Gastrocnemius medialis (tissue), 4 donors: ENCODE results near the gene GABARAP. TPM values are rescaled to one million over a fixed set of nuclear protein-coding genes. Genes with fewer than 3 reads are reported as not detected.

ENCODE experiments used
- ATAC-seq, 2 donors: fragments of 150-250 bp; one replicate each; pipeline ENCODE4 v1.9.1; 2016
- DNase-seq, 2 donors: peaks; one replicate each; pipeline ENCODE4 v3.0.0-alpha.2; 2019
- H3K27ac ChIP-seq, 4 donors: fragments of 200-600 bp; sonication (generic); 1 replicate in 1 of 4; 2 replicates in 3 of 4; pipeline ENCODE4 v1.5.1; 2016 to 2018; ENCODE audit warnings: mild to moderate bottlenecking in 2 of 4, moderate library complexity in 1 of 4
- H3K27me3 ChIP-seq, 3 donors: fragments of 200-600 bp; sonication (generic) in 2 of 3; 1 replicate in 1 of 3; 2 replicates in 2 of 3; pipeline versions ENCODE4 v1.5.1 to v1.6.0; 2016 to 2019; ENCODE audit warnings: mild to moderate bottlenecking in 1 of 3, moderate library complexity in 1 of 3
- H3K36me3 ChIP-seq, 2 donors: fragments of 200-600 bp; sonication (generic) in 1 of 2; one replicate each; pipeline ENCODE4 v1.5.1; 2017 to 2018
- H3K4me1 ChIP-seq, 2 donors: fragments of 200-600 bp; sonication (generic) in 1 of 2; one replicate each; pipeline ENCODE4 v1.5.1; 2016 to 2017; ENCODE audit warnings: mild to moderate bottlenecking in 2 of 2
- H3K4me3 ChIP-seq, 4 donors: fragments of 200-600 bp; sonication (generic) in 3 of 4; 1 replicate in 1 of 4; 2 replicates in 3 of 4; pipeline ENCODE4 v1.5.1; 2016 to 2019; ENCODE audit warnings: mild to moderate bottlenecking in 2 of 4
- H3K9me3 ChIP-seq, 3 donors: fragments of 200-600 bp; sonication (generic) in 2 of 3; 1 replicate in 1 of 3; 2 replicates in 2 of 3; pipeline ENCODE4 v1.5.1; 2016 to 2019
- POLR2A ChIP-seq, 2 donors: fragments of 450-650 bp; IDR thresholded peaks; one replicate each; pipeline ENCODE4 v1.6.1; 2017; ENCODE audit warnings: antibody characterized with exemption in 2 of 2, mild to moderate bottlenecking in 2 of 2, moderate library complexity in 2 of 2
- in situ Hi-C, 4 donors: fragments of 200-750 bp; cut with MboI; loops; one replicate each; pipeline versions ENCODE4 v1.15.0 to v1.8.0; 2017; ENCODE audit warnings: low sequenced_read_pairs in 4 of 4
- intact Hi-C: fragments of 100-400 bp; cut with DNase I; formaldehyde crosslinking; loops from one replicate; pipeline ENCODE4 v1.15.1; 2023; ENCODE audit warnings: low total_unique reads
- total RNA-seq, 4 donors: library from RNA; depleted of rRNA; stranded (reverse); fragments of >200 nt; gene quantifications; one replicate each; pipeline versions ENCODE4 v1.1.0 to v1.2.3, GENCODE V29; 2016
- TF ChIP-seq, protein P1 (sequence below), 5 experiments: fragments of 450-650 bp in 3 of 5; fragments of 200-600 bp in 2 of 5; sonication (generic) in 2 of 5; IDR thresholded peaks in 4 of 5; conservative IDR thresholded peaks in 1 of 5; 1 replicate in 4 of 5; 2 replicates in 1 of 5; pipeline ENCODE4 v1.5.1; 2016 to 2019; ENCODE audit warnings: antibody characterized with exemption in 5 of 5, mild to moderate bottlenecking in 3 of 5, moderate library complexity in 3 of 5

The GABARAP gene
- total RNA-seq, 4 donors from 2014 or later, result 207 to 626 (median 258) TPM

DNA sequence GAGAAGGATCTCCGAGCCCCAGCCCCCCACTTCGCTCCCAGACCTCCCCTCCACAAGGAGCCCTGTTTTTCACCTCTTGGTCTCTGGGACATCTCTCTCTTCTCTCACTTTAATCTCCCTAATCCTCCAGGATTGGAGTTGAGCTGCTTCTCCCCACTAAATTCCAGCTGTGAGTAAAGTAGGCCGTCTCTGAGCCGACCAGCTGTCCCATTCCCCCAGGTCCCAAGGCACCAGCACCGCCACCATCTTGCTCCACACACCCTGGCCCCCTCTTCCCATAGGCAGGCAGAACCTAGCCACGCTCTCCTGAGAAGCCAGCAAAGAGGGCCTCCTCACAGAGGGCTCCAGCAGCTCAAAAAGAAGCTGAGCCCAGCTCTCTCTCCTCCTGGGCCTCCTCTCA lies 23.5 kb downstream of the GABARAP start:
- H3K4me1 ChIP-seq, result peaks cover 64 to 68% of the 10 kb centered on the region in 2 donors
- DNase-seq (no peak), ATAC-seq (no peak)
- no peaks in the 10 kb centered on the region for H3K27me3 ChIP-seq
- in situ Hi-C loops, result no loop called here
- peaks cover 0 to 32% of the 10 kb centered on the region in 2 donors for H3K36me3 ChIP-seq
- H3K9me3 ChIP-seq, result no peaks in the 10 kb centered on the region
- H3K27ac ChIP-seq, result peak overlapping the region; percentile 91 to 99 (median 96)
- H3K4me3 ChIP-seq, result peak overlapping the region in 1 of 4 donors; percentile 80
- intact Hi-C loops, result loop anchor here (1.0 to 10.0 kb wide), 2 partner anchors 78 to 616 kb away; partner anchors contain the start of gene KDM6B
- TF ChIP-seq, protein P1, sequence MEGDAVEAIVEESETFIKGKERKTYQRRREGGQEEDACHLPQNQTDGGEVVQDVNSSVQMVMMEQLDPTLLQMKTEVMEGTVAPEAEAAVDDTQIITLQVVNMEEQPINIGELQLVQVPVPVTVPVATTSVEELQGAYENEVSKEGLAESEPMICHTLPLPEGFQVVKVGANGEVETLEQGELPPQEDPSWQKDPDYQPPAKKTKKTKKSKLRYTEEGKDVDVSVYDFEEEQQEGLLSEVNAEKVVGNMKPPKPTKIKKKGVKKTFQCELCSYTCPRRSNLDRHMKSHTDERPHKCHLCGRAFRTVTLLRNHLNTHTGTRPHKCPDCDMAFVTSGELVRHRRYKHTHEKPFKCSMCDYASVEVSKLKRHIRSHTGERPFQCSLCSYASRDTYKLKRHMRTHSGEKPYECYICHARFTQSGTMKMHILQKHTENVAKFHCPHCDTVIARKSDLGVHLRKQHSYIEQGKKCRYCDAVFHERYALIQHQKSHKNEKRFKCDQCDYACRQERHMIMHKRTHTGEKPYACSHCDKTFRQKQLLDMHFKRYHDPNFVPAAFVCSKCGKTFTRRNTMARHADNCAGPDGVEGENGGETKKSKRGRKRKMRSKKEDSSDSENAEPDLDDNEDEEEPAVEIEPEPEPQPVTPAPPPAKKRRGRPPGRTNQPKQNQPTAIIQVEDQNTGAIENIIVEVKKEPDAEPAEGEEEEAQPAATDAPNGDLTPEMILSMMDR (IDR thresholded peaks at IDR 0.05 in 4 of 5, conservative IDR thresholded peaks at IDR 0.05 in 1 of 5), result no peak
- TF ChIP-seq POLR2A (IDR thresholded peaks at IDR 0.05), result no peak

DNA sequence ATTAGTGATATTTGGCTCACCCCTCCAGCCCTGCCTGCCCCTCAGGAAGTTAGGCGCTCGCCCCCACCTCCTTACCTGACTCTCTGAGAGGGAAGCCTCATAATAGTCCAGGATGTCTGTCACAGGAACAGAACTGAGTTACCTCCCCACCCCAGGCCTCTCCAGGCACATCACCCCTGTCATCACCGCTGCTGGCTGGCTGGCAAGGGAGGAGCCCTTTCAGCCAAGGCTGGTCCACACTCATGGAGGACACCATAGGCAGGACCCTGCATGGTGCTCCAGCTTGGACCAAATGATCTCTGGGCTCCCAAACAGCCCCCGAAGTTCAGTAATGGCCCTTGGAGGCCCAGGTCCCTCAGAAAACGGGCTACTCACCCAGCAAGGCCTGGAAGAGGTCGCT lies 24.1 kb downstream of the GABARAP start:
- no peak for ATAC-seq
- intact Hi-C loops (loop anchor here (10.0 kb wide), 1 partner anchor 617 kb away; the partner anchor contains the start of gene KDM6B), in situ Hi-C loops (no loop called here)
- Histone ChIP-seq H3K9me3 (no peaks in the 10 kb centered on the region), H3K4me3 (peak overlapping the region in 2 of 4 donors; percentile 45 to 51), H3K27ac (peak overlapping the region; percentile 56 to 99 (median 72)), H3K36me3 (peaks cover 0 to 26% of the 10 kb centered on the region in 2 donors), H3K4me1 (peaks cover 61 to 62% of the 10 kb centered on the region in 2 donors), H3K27me3 (peaks cover 0 to under 1% (median 0%) of the 10 kb centered on the region in 3 donors)
- TF ChIP-seq, protein P1 (IDR thresholded peaks at IDR 0.05 in 4 of 5, conservative IDR thresholded peaks at IDR 0.05 in 1 of 5), result no peak
- TF ChIP-seq POLR2A (IDR thresholded peaks at IDR 0.05), result no peak
- DNase-seq, result no peak

DNA sequence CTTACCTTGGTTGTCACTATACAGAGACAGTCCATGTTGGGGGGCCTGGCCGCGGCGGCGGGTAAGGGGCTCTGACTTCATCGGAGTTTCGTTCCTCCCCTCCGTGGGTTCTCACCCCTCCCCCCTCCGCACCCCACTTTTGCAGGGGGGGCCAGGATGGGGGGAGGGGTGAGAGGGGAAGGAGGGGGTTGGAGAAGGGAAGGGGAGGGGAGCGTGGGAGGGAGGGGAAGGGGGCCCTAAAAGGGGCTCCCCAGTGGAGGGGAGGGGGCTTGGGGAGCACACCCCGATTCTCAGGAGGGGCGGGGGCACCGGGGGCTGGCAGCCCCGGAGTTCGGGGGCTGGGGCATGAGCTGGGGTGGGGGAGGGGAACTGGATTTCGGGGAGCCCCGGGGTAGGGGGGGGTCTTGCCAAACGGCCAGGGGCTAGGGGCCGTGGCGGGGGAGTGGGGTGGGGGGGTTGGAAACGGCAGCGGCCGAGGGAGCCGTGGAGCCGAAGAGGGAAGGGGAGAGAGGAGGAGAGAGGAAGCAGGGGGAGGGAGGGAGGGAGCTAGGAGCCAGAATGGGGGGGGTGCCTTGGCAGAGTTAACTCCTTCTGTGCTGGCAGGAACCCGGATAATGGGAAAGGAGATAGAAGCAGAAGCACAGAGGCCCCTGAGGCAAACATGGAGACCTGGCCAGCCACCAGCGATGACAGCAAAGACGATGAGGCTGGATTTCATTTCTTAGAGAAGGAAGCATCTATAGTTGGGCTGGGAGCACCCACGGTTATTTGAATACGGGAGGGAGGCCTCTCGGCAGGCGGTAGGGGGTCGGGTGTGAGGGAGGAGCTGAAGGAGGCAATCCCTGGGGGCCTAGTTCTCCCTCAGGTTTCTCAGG lies 24.9 kb downstream of the GABARAP start:
- Histone ChIP-seq H3K27ac (peak overlapping the region; percentile 56 to 99 (median 72)), H3K4me1 (peaks cover 59 to 61% of the 10 kb centered on the region in 2 donors), H3K36me3 (peaks cover 0 to 18% of the 10 kb centered on the region in 2 donors), H3K4me3 (peak overlapping the region; percentile 29 to 51 (median 44)), H3K27me3 (peaks cover 3 to 9% (median 5%) of the 10 kb centered on the region in 3 donors), H3K9me3 (no peaks in the 10 kb centered on the region)
- DNase-seq, result no peak
- in situ Hi-C loops, result no loop called here
- ATAC-seq, result no peak
- intact Hi-C loops, result loop anchor here (10.0 kb wide), 1 partner anchor 617 kb away; the partner anchor contains the start of gene KDM6B
- TF ChIP-seq, protein P1 (IDR thresholded peaks at IDR 0.05 in 4 of 5, conservative IDR thresholded peaks at IDR 0.05 in 1 of 5), result no peak
- TF ChIP-seq POLR2A (IDR thresholded peaks at IDR 0.05), result no peak

DNA sequence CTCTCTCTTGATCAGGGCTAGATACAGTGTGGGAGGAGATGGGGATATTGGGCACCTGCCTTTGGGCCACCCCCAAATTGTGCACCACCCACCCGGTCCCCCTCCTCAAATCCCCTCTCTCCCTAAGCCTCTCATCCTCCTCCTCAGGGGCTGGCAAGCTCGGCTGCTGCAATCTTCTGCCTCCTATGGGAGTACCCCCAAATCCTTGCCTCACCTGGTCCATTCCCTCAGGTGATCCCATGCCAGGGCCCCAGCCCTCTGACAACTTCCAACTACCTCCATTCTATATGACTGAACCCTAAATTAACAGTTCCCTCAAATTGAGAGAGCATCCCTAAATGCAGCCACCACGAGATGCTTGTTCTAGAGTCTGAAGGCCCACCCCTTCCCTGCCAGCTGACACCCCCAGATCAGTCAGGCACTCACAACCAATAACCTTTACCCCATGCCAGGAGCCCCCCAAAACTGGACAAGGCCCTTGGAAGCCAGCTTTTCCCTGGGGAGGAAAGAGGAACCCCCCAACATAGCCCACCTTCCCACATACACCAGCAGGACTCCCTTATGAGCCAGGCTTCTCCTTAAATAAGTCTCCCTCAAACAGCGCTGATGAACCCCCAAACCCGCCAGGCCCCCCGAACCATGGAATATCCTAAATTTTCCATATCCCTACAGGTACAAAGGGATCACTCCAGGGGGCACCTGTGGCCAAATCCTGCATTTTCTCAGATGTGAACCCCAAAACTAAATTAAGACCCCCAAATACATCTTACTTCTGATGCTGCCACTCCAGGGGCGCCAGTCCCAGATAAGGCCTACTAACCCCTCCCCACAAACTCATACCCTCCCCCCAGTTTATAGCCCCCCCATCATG lies 25.8 kb downstream of the GABARAP start:
- in situ Hi-C loops (no loop called here), intact Hi-C loops (loop anchor here (10.0 kb wide), 1 partner anchor 618 kb away; the partner anchor contains the start of gene KDM6B)
- DNase-seq (no peak), ATAC-seq (no peak)
- TF ChIP-seq, protein P1 (IDR thresholded peaks at IDR 0.05 in 4 of 5, conservative IDR thresholded peaks at IDR 0.05 in 1 of 5), result no peak
- TF ChIP-seq POLR2A (IDR thresholded peaks at IDR 0.05), result no peak
- Histone ChIP-seq H3K27ac (peak overlapping the region; percentile 56 to 99 (median 72)), H3K9me3 (no peaks in the 10 kb centered on the region), H3K27me3 (peaks cover 8 to 16% (median 13%) of the 10 kb centered on the region in 3 donors), H3K4me3 (peak overlapping the region; percentile 29 to 51 (median 44)), H3K4me1 (peaks cover 52 to 54% of the 10 kb centered on the region in 2 donors), H3K36me3 (peaks cover 0 to 9% of the 10 kb centered on the region in 2 donors)
